ENCODE results near the gene ZNF217.
"Not testable (repeated sequence)": the region's sequence is repeated elsewhere in the genome, so short reads cannot be mapped to it uniquely, and the experiment has no call there.

DNA sequence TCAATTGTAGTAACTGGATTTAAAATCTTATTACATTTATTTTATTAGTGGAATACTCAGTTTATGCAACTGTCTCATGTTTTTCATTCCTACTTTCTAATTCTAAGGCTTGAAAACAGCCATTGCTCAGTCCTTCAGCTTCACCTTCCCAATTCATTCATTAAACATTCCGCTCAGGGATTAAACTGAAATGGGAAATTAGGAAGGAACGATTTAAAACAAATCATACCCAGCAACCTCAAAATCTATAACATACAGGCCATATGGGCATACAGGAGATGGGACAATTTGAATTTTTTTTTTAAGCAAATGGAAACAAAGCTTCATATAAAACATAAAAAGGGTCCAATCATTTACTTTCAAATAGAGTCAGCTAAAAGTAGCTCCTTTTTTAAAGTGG is 3.5 kb downstream of the ZNF217 start:
- TF ChIP-seq, protein P1, sequence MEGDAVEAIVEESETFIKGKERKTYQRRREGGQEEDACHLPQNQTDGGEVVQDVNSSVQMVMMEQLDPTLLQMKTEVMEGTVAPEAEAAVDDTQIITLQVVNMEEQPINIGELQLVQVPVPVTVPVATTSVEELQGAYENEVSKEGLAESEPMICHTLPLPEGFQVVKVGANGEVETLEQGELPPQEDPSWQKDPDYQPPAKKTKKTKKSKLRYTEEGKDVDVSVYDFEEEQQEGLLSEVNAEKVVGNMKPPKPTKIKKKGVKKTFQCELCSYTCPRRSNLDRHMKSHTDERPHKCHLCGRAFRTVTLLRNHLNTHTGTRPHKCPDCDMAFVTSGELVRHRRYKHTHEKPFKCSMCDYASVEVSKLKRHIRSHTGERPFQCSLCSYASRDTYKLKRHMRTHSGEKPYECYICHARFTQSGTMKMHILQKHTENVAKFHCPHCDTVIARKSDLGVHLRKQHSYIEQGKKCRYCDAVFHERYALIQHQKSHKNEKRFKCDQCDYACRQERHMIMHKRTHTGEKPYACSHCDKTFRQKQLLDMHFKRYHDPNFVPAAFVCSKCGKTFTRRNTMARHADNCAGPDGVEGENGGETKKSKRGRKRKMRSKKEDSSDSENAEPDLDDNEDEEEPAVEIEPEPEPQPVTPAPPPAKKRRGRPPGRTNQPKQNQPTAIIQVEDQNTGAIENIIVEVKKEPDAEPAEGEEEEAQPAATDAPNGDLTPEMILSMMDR (IDR thresholded peaks at IDR 0.05; ENCODE audit: poor library complexity): not testable (repeated sequence)
- TF ChIP-seq EZH2 (IDR thresholded peaks at IDR 0.05; ENCODE audit: borderline replicate concordance): not testable (repeated sequence)

Data from hepatocyte (in vitro differentiated cells).